ENCODE data around the gene PAFAH1B1.

DNA sequence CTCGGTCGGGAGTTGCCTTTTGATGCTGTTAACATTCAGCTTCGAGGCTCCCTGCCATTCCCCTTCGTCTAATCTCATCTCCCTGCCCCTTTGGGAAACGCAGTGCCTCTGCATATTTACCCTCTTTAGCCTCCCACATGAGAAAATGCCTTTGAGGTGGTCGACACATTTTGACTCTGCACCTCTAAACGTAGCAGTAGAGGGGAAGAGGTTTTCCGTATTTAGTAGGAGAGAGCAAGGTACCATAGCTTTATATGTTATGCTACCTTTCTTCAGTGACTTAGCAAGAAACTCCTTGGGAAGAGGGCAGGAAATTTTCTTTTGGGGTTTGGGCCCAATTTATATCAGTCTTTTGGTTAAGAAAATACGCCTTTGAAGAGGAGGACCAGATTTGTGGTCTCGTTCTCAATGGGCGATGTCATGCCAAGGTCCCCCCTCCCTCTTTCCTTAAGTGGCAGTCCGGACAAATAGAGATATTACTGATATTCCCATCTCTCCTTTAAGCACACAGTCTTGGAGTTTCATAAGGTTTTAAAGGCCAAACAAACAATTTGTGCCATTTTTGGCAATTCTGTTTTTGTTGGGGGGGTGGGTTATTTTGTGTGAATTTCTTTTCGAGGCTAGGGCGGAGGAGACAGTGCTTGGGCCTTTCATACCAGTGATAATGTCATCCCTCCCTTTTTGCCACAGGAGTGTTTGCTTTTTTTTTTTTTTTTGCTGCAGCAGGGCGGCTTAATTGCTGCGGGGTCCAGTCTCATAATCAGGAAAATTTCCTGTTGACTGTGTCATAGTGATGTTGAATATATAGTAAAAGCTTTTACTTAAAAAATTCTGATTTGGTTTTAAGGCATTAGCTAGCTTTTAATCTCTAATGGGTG is 1.5 kb downstream of the PAFAH1B1 start:
- TF ChIP-seq, protein P1, sequence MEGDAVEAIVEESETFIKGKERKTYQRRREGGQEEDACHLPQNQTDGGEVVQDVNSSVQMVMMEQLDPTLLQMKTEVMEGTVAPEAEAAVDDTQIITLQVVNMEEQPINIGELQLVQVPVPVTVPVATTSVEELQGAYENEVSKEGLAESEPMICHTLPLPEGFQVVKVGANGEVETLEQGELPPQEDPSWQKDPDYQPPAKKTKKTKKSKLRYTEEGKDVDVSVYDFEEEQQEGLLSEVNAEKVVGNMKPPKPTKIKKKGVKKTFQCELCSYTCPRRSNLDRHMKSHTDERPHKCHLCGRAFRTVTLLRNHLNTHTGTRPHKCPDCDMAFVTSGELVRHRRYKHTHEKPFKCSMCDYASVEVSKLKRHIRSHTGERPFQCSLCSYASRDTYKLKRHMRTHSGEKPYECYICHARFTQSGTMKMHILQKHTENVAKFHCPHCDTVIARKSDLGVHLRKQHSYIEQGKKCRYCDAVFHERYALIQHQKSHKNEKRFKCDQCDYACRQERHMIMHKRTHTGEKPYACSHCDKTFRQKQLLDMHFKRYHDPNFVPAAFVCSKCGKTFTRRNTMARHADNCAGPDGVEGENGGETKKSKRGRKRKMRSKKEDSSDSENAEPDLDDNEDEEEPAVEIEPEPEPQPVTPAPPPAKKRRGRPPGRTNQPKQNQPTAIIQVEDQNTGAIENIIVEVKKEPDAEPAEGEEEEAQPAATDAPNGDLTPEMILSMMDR (conservative IDR thresholded peaks at IDR 0.05; ENCODE audit: low read depth in 2 of 2), result no peak
- TF ChIP-seq JUNB (IDR thresholded peaks at IDR 0.05; ENCODE audit: unreplicated experiment), result no peak
- TF ChIP-seq EZH2 (IDR thresholded peaks at IDR 0.05; ENCODE audit: low read depth, unreplicated experiment), result no peak
- TF ChIP-seq, protein P2, sequence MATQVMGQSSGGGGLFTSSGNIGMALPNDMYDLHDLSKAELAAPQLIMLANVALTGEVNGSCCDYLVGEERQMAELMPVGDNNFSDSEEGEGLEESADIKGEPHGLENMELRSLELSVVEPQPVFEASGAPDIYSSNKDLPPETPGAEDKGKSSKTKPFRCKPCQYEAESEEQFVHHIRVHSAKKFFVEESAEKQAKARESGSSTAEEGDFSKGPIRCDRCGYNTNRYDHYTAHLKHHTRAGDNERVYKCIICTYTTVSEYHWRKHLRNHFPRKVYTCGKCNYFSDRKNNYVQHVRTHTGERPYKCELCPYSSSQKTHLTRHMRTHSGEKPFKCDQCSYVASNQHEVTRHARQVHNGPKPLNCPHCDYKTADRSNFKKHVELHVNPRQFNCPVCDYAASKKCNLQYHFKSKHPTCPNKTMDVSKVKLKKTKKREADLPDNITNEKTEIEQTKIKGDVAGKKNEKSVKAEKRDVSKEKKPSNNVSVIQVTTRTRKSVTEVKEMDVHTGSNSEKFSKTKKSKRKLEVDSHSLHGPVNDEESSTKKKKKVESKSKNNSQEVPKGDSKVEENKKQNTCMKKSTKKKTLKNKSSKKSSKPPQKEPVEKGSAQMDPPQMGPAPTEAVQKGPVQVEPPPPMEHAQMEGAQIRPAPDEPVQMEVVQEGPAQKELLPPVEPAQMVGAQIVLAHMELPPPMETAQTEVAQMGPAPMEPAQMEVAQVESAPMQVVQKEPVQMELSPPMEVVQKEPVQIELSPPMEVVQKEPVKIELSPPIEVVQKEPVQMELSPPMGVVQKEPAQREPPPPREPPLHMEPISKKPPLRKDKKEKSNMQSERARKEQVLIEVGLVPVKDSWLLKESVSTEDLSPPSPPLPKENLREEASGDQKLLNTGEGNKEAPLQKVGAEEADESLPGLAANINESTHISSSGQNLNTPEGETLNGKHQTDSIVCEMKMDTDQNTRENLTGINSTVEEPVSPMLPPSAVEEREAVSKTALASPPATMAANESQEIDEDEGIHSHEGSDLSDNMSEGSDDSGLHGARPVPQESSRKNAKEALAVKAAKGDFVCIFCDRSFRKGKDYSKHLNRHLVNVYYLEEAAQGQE (IDR thresholded peaks at IDR 0.05; ENCODE audit: unreplicated experiment), result no peak
- TF ChIP-seq POLR2AphosphoS5 (IDR thresholded peaks at IDR 0.05; ENCODE audit: low read depth), result no peak
- no peak for TF ChIP-seq EZH2phosphoT487 (IDR thresholded peaks at IDR 0.05; ENCODE audit: unreplicated experiment)
- TF ChIP-seq STAT1 (IDR thresholded peaks at IDR 0.05; ENCODE audit: unreplicated experiment), result no peak
- no peak for TF ChIP-seq NANOG (IDR thresholded peaks at IDR 0.05; ENCODE audit: borderline replicate concordance)
- no peak for TF ChIP-seq ZNF331 (CRISPR knock-in tag; IDR thresholded peaks at IDR 0.05; ENCODE audit: low read depth)
- TF ChIP-seq CREB1 (CRISPR knock-in tag; IDR thresholded peaks at IDR 0.05; ENCODE audit: low read depth), result no peak

Measured in GM23338 (cell line).